K562 (cell line): ENCODE data around the gene ENTR1. TPM values are rescaled to one million over a fixed set of nuclear protein-coding genes. Genes with fewer than 3 reads are reported as not detected.

Source experiments
- ATF6 ChIP-seq: sonication (generic); formaldehyde crosslinking; IDR thresholded peaks from 2 replicates; pipeline ENCODE4 v1.4.0; 2020; ENCODE audit warnings: mild to moderate bottlenecking, missing genetic modification reagents
- CHD1 ChIP-seq: fragments of 200-600 bp; sonication (generic); IDR thresholded peaks from one replicate; pipeline ENCODE4 v1.6.1; 2012; ENCODE audit warnings: mild to moderate bottlenecking, moderate library complexity, low read length, inconsistent platforms
- CREB3L1 ChIP-seq: fragments of 450-650 bp; IDR thresholded peaks from 2 replicates; pipeline ENCODE4 v1.6.1; 2014; ENCODE audit warnings: low read depth, mild to moderate bottlenecking, moderate library complexity, borderline replicate concordance
- ELF1 ChIP-seq: fragments of 200-800 bp; sonication (Bioruptor generic); IDR thresholded peaks from 2 replicates; pipeline ENCODE4 v1.6.1; 2016; ENCODE audit warnings: missing genetic modification characterization, missing compliant biosample characterization
- ESRRB ChIP-seq: fragments of 250-450 bp; sonication (Bioruptor Pico); IDR thresholded peaks from 2 replicates; pipeline ENCODE4 v1.5.0; 2020; ENCODE audit warnings: mild to moderate bottlenecking, moderate library complexity, borderline replicate concordance
- FOS ChIP-seq: IDR thresholded peaks from 3 replicates; pipeline ENCODE4 v1.6.1; 2011; ENCODE audit not compliant: insufficient read length; ENCODE audit errors: extremely low read depth
- FOXJ3 ChIP-seq: sonication (generic); formaldehyde crosslinking; IDR thresholded peaks from 2 replicates; pipeline ENCODE4 v1.4.0; 2020; ENCODE audit warnings: mild to moderate bottlenecking, missing genetic modification reagents
- GABPA ChIP-seq: fragments of 200-800 bp; sonication (Bioruptor generic); conservative IDR thresholded peaks from 2 replicates; pipeline ENCODE4 v1.6.1; 2016; ENCODE audit warnings: low read depth, missing genetic modification characterization, missing compliant biosample characterization
- MNT ChIP-seq, 2 experiments: fragments of 450-650 bp; conservative IDR thresholded peaks; 2 replicates each; pipeline ENCODE4 v1.6.1; 2017; ENCODE audit warnings: mild to moderate bottlenecking in 2 of 2, moderate library complexity in 2 of 2
- NR4A1 ChIP-seq, 2 experiments: fragments of 250-450 bp in 1 of 2; fragments of 450-650 bp in 1 of 2; sonication (Bioruptor Pico) in 1 of 2; IDR thresholded peaks; 2 replicates each; pipeline versions ENCODE4 v1.4.0 to v1.6.1; 2016 to 2020; ENCODE audit warnings: mild to moderate bottlenecking in 2 of 2, missing compliant biosample characterization in 1 of 2, missing genetic modification characterization in 1 of 2, moderate library complexity in 1 of 2
- NRF1 ChIP-seq, 2 experiments: fragments of 450-650 bp; IDR thresholded peaks in 1 of 2; conservative IDR thresholded peaks in 1 of 2; 2 replicates each; pipeline ENCODE4 v1.6.1; 2014; ENCODE audit warnings: mild to moderate bottlenecking in 2 of 2
- PTBP1 ChIP-seq: fragments of 200-400 bp; formaldehyde crosslinking; IDR thresholded peaks from 2 replicates; pipeline ENCODE4 v1.6.1; 2017; ENCODE audit warnings: low read depth, low read length
- PTRF ChIP-seq: fragments of 450-650 bp; IDR thresholded peaks from 2 replicates; pipeline ENCODE4 v1.6.1; 2016; ENCODE audit warnings: mild to moderate bottlenecking, missing genetic modification characterization, missing compliant biosample characterization
- TAF1 ChIP-seq: IDR thresholded peaks from 2 replicates; pipeline ENCODE4 v1.6.1; 2011; ENCODE audit warnings: mild to moderate bottlenecking, low read length, moderate library complexity; ENCODE audit not compliant: insufficient read depth, control insufficient read depth, severe bottlenecking; ENCODE audit errors: extremely low read depth
- TAF7 ChIP-seq: fragments of 450-650 bp; IDR thresholded peaks from 2 replicates; pipeline ENCODE4 v1.6.1; 2016; ENCODE audit warnings: missing genetic modification characterization, missing compliant biosample characterization
- TCF3 ChIP-seq: sonication (generic); formaldehyde crosslinking; IDR thresholded peaks from 2 replicates; pipeline ENCODE4 v1.4.0; 2020; ENCODE audit warnings: mild to moderate bottlenecking, missing genetic modification reagents
- THRA ChIP-seq: fragments of 450-650 bp; IDR thresholded peaks from 2 replicates; pipeline ENCODE4 v1.6.1; 2017; ENCODE audit warnings: mild to moderate bottlenecking, moderate library complexity
- ZNF277 ChIP-seq: fragments of 250-450 bp; sonication (Bioruptor Pico); IDR thresholded peaks from 2 replicates; pipeline ENCODE4 v1.8.0; 2022; ENCODE audit warnings: inconsistent platforms, mild to moderate bottlenecking, moderate library complexity, borderline replicate concordance
- polyA plus RNA-seq, 8 experiments: library from polyadenylated mRNA; depleted of rRNA in 4 of 8; stranded (reverse) in 5 of 8; unstranded in 3 of 8; fragments of >200 nt; fragmentation: Nextera tagmentation in 2 of 8; fragmentation: Illumina TruSeq in 1 of 8; extraction: Ambion mirVana in 2 of 8; extraction: Trizol in 1 of 8; gene quantifications; 2 replicates each; pipeline versions ENCODE4 v1.2.1 to v1.2.3, GENCODE V29; 2011 to 2014; ENCODE audit warnings: inconsistent platforms in 1 of 8, missing spikeins in 1 of 8
- total RNA-seq, 7 experiments: library from RNA; depleted of rRNA in 6 of 7; stranded (reverse); fragments of >200 nt in 6 of 7; fragmentation: Illumina TruSeq in 2 of 7; extraction: Trizol in 2 of 7; gene quantifications; 2 replicates each; pipeline versions ENCODE4 v1.2.1 to v1.2.3, GENCODE V29; 2011 to 2021; ENCODE audit warnings: low replicate concordance in 1 of 7

ENTR1 gene
- total and polyA plus RNA-seq, 9 of the 15 experiments (the other 6 are each of a cell fraction or from before 2014, with no cell fraction given): 6.7 to 106 (median 72.6) TPM

GRCh38 chr9:136372561-136373299 lies 37.7 kb downstream of the ENTR1 start (continued):
- 0 out of 2 replicates have a peak, but pooled peaks have one; percentile 25 for TF ChIP-seq GABPA (tag)
- no peak for TF ChIP-seq ZNF277 (CRISPR knock-in tag)
- peak; percentile 64 for TF ChIP-seq ELF1
- no peak for TF ChIP-seq FOS
- TF ChIP-seq THRA: no peak
- TF ChIP-seq ESRRB: no peak
- no peak; the same call in 1 of the 2 replicates for TF ChIP-seq CREB3L1
- TF ChIP-seq PTBP1: 0 out of 2 replicates have a peak, but pooled peaks have one; percentile 29
- no peak for TF ChIP-seq PTRF (tag)
- TF ChIP-seq FOXJ3 (CRISPR knock-in tag): no peak
- TF ChIP-seq TAF7 (tag): no peak
- no peak for TF ChIP-seq TAF1
- peak; percentile 26 for TF ChIP-seq CHD1
- peak; percentile 72 to 78 for TF ChIP-seq NRF1 (conservative IDR thresholded peaks at IDR 0.05 in 1 of 2, IDR thresholded peaks at IDR 0.05 in 1 of 2)
- TF ChIP-seq ATF6 (CRISPR knock-in tag): peak; percentile 44; the same call in 1 of the 2 replicates
- TF ChIP-seq NR4A1 (CRISPR knock-in tag; IDR thresholded peaks at IDR 0.05): no peak
- TF ChIP-seq NR4A1 (tag; IDR thresholded peaks at IDR 0.05): no peak
- TF ChIP-seq TCF3 (CRISPR knock-in tag): peak; percentile 36; the same call in 1 of the 2 replicates
- TF ChIP-seq MNT (conservative IDR thresholded peaks at IDR 0.05): peak; percentile 94 to 96
